Neural crest cell (in vitro differentiated cells): ENCODE data around the gene PSTPIP1. TPM values are rescaled to one million over a fixed set of nuclear protein-coding genes. Genes with fewer than 3 reads are reported as not detected.

ENCODE experiments used
- DNase-seq: peaks from one replicate; pipeline ENCODE4 v3.0.0; 2021; ENCODE audit warnings: low read depth, mixed read lengths, low spot score
- H3K27ac Mint-ChIP-seq: one replicate; pipeline ENCODE4 v1.8.0; 2021; ENCODE audit warnings: mild to moderate bottlenecking, mixed read lengths; ENCODE audit not compliant: unreplicated experiment
- H3K27me3 Mint-ChIP-seq: 2 replicates; pipeline ENCODE4 v1.8.0; 2021; ENCODE audit warnings: low read depth, mild to moderate bottlenecking, mixed read lengths
- H3K36me3 Mint-ChIP-seq: 2 replicates; pipeline ENCODE4 v1.8.0; 2021; ENCODE audit warnings: low read depth, mild to moderate bottlenecking, mixed read lengths
- H3K4me1 Mint-ChIP-seq: 2 replicates; pipeline ENCODE4 v1.8.0; 2021; ENCODE audit warnings: mixed read lengths
- H3K4me3 Mint-ChIP-seq: one replicate; pipeline ENCODE4 v1.8.0; 2021; ENCODE audit warnings: mild to moderate bottlenecking, mixed read lengths
- H3K9me3 Mint-ChIP-seq: 2 replicates; pipeline ENCODE4 v1.8.0; 2021; ENCODE audit warnings: mixed read lengths
- CTCF ChIP-seq: fragments of 200-600 bp; sonication (generic); conservative IDR thresholded peaks from 2 replicates; pipeline ENCODE4 v1.5.0; 2021; ENCODE audit warnings: antibody characterized with exemption, mild to moderate bottlenecking
- total RNA-seq: library from RNA; stranded (reverse); gene quantifications from 2 replicates; pipeline ENCODE4 v1.2.1, GENCODE V29; 2021

The PSTPIP1 gene
- total RNA-seq, 1 donor from 2014 or later, result 0.84 TPM

DNA sequence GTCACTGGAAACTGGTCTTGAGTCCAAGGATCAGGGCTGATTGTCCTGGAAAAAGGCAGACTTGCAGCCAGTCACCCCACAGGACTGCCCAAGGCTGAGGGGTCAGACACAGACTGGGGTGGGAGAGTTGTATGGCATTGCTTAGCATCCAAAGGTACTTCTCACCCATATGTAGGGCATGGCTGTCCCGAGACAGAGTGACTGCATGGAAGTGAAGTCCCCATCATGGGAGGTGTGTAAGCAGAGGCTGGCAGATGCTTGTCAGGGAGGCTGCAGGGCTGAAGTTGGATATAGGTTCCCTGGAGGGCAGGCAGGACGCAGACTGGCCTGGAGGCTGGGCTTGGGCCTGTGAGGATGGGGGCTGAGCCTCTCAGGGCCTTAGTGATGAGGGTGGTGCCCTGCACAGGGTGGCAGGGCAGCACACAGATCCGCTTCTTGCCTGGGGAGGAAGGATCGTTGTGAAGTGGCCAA lies 31.1 kb downstream of the PSTPIP1 start:
- Mint-ChIP-seq H3K4me3 (peak overlapping the region; percentile 40), H3K27ac (no peak overlapping the region), H3K36me3 (no peaks in the 10 kb centered on the region), H3K27me3 (no peaks in the 10 kb centered on the region), H3K9me3 (no peaks in the 10 kb centered on the region), H3K4me1 (peaks cover 5% of the 10 kb centered on the region)
- no peak for TF ChIP-seq CTCF
- DNase-seq, result no peak

DNA sequence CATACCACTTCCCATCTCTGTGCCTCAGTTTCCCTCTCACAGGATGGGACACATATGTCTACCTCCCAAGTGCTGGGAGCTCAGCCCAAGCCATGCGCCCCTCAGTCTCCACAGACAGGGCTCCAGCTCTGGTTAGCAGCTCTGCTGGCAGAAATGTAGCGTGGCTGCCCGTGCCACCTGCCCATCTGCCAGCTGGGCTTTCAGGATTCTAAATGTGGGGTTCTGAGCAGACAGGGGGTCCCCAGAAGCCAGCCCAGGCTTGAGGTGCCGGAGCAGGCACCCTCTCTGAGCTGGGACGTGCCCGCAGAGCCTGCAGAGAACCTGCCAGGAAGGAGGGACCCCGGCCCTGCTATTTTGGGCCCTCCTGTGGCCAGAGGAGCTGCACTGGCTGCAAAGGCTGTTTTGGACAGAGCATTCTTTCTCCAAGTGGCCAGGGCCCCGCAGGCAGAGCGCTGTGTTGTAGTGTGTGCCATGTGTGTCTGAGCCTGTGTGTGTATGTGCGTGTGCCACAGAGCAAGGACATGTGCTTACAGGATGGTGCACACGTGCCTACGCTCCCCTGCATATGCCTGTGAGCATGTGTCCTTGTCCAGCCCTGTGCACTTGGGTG lies 31.7 kb downstream of the PSTPIP1 start:
- no peak for DNase-seq
- no peak overlapping the region for H3K4me3 Mint-ChIP-seq
- H3K9me3 Mint-ChIP-seq, result no peaks in the 10 kb centered on the region
- no peaks in the 10 kb centered on the region for H3K36me3 Mint-ChIP-seq
- H3K27me3 Mint-ChIP-seq, result no peaks in the 10 kb centered on the region
- H3K4me1 Mint-ChIP-seq, result peaks cover 10% of the 10 kb centered on the region
- no peak for TF ChIP-seq CTCF
- no peak overlapping the region for H3K27ac Mint-ChIP-seq

DNA sequence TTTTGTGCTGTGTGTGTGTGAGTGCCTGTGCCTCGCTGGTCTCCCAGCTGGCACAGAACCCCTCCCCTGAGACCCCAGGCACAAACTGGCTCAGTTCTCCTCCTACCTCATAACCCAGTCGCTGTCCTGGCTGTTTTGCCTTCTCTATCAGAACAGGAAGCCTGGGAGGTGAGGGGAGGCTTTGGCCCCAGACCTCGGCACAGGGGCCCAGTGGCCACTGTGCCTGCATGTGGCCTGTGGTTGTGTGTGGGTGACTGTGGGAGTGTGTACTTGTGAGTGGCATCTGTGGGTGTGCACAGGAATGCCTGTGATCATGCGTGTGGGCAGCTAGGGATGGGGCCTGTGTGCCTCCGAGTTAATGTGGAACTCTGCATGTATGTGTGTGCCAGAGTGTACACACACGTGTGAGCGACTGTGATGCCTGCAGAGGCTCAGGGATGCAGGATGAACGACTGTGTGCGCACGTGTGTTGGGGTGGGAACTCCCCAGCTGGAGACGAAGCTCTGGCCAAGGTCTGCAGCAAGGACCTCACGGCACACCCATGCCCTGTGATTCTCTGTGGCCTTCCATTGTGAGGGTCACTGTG lies 32.3 kb downstream of the PSTPIP1 start:
- TF ChIP-seq CTCF, result no peak
- H3K36me3 Mint-ChIP-seq, result no peaks in the 10 kb centered on the region
- H3K4me1 Mint-ChIP-seq, result peaks cover 16% of the 10 kb centered on the region
- no peaks in the 10 kb centered on the region for H3K27me3 Mint-ChIP-seq
- peak overlapping the region; percentile 49 for H3K4me3 Mint-ChIP-seq
- H3K27ac Mint-ChIP-seq, result no peak overlapping the region
- no peaks in the 10 kb centered on the region for H3K9me3 Mint-ChIP-seq
- DNase-seq, result no peak

DNA sequence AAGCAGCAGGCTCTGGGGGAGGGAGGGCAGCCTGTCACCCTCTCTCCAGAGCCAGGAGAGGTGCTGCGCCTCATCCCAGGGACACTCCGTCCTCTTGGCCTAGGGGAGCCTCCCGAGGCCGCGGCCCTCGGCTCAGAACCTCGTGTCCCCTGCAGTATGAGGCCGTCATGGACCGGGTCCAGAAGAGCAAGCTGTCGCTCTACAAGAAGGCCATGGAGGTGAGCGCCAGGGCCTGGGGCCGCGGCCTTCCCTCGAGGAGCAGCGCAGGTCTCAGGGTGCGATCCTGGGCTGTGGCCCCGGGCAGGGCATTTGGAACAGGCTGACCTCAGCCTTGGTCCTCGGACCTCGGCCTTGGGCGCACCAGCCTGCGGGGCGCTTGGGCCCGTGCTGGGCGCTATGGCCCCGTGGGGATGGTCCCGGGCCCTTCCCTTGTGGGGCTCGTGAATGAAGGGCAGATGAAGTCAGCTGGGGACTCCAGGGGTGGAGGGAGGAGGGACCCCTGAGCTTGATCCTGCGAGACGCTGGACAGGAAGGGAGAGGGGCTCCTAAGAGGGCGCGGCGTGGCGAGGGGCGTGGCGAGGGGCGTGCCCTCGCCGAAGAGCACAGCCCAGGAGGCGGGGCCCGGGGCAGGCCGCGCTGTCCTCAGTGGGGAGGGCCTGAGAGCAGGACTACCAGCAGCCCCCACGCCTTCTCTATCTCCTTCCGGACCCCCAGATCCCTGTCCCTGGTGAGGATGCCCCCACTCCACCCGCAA lies 32.9 kb downstream of the PSTPIP1 start:
- Mint-ChIP-seq H3K36me3 (no peaks in the 10 kb centered on the region), H3K4me3 (peak overlapping the region; percentile 12), H3K9me3 (no peaks in the 10 kb centered on the region), H3K4me1 (peaks cover 16% of the 10 kb centered on the region), H3K27me3 (no peaks in the 10 kb centered on the region), H3K27ac (no peak overlapping the region)
- no peak for TF ChIP-seq CTCF
- no peak for DNase-seq

DNA sequence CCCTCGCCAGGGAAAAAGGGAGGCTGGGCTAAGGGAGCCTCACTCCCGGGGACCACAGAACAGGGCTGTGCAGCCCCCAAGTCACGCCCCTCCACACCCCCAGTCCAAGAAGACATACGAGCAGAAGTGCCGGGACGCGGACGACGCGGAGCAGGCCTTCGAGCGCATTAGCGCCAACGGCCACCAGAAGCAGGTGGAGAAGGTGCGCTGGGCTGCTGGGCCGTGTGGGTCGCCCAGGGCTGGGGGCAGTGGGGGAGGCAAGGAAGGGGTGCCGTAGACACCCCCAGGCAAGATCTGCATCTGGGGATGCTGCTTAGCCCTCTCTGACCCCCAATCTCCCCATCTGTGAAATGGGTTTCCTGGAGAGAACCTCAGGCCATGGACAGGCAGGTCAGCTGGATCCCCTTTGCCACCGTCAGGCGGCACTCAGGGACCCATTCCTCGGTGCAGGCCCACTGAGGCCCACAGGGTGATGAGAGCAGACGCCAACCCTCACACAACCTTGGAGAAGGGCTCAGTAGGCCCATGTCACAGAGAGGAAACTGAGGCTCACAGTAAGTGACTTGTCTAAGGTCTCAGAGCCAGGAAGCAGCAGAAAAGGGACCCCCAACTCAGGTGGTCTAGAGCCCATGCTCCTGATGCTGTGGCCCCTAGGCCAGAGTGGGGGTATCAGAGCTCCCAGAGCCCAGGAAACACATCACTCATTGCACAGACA lies 33.7 kb downstream of the PSTPIP1 start:
- no peak for DNase-seq

More for the DNA sequence above, 33.7 kb downstream of the PSTPIP1 start:
- TF ChIP-seq CTCF, result no peak
- H3K9me3 Mint-ChIP-seq, result no peaks in the 10 kb centered on the region
- H3K4me1 Mint-ChIP-seq, result peaks cover 16% of the 10 kb centered on the region
- no peak overlapping the region for H3K4me3 Mint-ChIP-seq
- no peak overlapping the region for H3K27ac Mint-ChIP-seq
- no peaks in the 10 kb centered on the region for H3K36me3 Mint-ChIP-seq
- H3K27me3 Mint-ChIP-seq, result peaks cover under 1% of the 10 kb centered on the region
